ENCODE data around the gene PRMT7.

PRMT7 gene

GRCh38 chr16:68389750-68390371 lies 79.0 kb downstream of the PRMT7 start:
- no peak for DNase-seq (ENCODE audit: low spot score)
- FAIRE-seq = no peak

GRCh38 chr16:68393333-68393732 lies 82.5 kb downstream of the PRMT7 start:
- no peak for DNase-seq (ENCODE audit: low spot score)
- FAIRE-seq = no peak

GRCh38 chr16:68395167-68395786 lies 84.5 kb downstream of the PRMT7 start:
- DNase-seq (ENCODE audit: low spot score) = no peak
- no peak for FAIRE-seq

GRCh38 chr16:68395815-68396214 lies 85.0 kb downstream of the PRMT7 start:
- FAIRE-seq (no peak), DNase-seq (ENCODE audit: low spot score) (no peak)

GRCh38 chr16:68396481-68396880 lies 85.7 kb downstream of the PRMT7 start:
- FAIRE-seq (no peak), DNase-seq (ENCODE audit: low spot score) (no peak)

- FAIRE-seq (no peak), DNase-seq (ENCODE audit: low spot score) (no peak)
These were observed 86.9 kb downstream of the PRMT7 start for GRCh38 chr16:68397710-68398201.

- DNase-seq (ENCODE audit: low spot score) (no peak), FAIRE-seq (no peak)
These were observed 88.6 kb downstream of the PRMT7 start for GRCh38 chr16:68399456-68399855.

GRCh38 chr16:68400083-68400923 lies 89.5 kb downstream of the PRMT7 start:
- DNase-seq (ENCODE audit: low spot score) (no peak), FAIRE-seq (no peak)

GRCh38 chr16:68400924-68401460 lies 90.2 kb downstream of the PRMT7 start:
- DNase-seq (ENCODE audit: low spot score) = no peak
- FAIRE-seq = no peak

- DNase-seq (ENCODE audit: low spot score) (peak; percentile 63), FAIRE-seq (no peak)
These were observed 91.3 kb downstream of the PRMT7 start for GRCh38 chr16:68401871-68402747.

- FAIRE-seq (no peak), DNase-seq (ENCODE audit: low spot score) (peak; percentile 15)
These were observed 91.9 kb downstream of the PRMT7 start for GRCh38 chr16:68402748-68403040.

GRCh38 chr16:68403177-68403576 lies 92.4 kb downstream of the PRMT7 start:
- FAIRE-seq = no peak
- DNase-seq (ENCODE audit: low spot score) = no peak

- FAIRE-seq (no peak), DNase-seq (ENCODE audit: low spot score) (no peak)
These were observed 92.9 kb downstream of the PRMT7 start for GRCh38 chr16:68403704-68404103.

- FAIRE-seq = no peak
- DNase-seq (ENCODE audit: low spot score) = no peak
These were observed 94.0 kb downstream of the PRMT7 start for GRCh38 chr16:68404736-68405345.

- no peak for FAIRE-seq
- DNase-seq (ENCODE audit: low spot score) = peak; percentile 17
These were observed 95.8 kb downstream of the PRMT7 start for GRCh38 chr16:68406458-68407152.
